Measurements from ENCODE around the gene IL22RA1. TPM values are rescaled to one million over a fixed set of nuclear protein-coding genes. Genes with fewer than 3 reads are reported as not detected.

The IL22RA1 gene
- total and polyA plus RNA-seq, 2 of the 8 experiments (the other 6 are each of a cell fraction or from before 2014, with no cell fraction given): 0.17 to 0.32 TPM

- no peak for FAIRE-seq
- no peak overlapping the region for H3K18ac ChIP-seq (ENCODE audit: extremely low read depth, low read length)
- no peaks in the 10 kb centered on the region for H3K23me2 ChIP-seq (ENCODE audit: low read depth, low read length)
- H3K56ac ChIP-seq (replicated peaks; ENCODE audit: insufficient read length, low read depth, low read length): no peak overlapping the region
- no peaks in the 10 kb centered on the region; a peak in 3 of 7 replicates for H3K27me3 ChIP-seq (replicated peaks in 1 of 4; ENCODE audit: control insufficient read depth in 3 of 4, extremely low read depth in 1 of 4, insufficient read depth in 3 of 4, low read length in 3 of 4)
- no peak overlapping the region for H2BK120ac ChIP-seq (replicated peaks; ENCODE audit: low read depth, low read length)
- H4K8ac ChIP-seq (ENCODE audit: extremely low read depth, insufficient read depth, low read length): no peak overlapping the region
- no peak overlapping the region for H3K4ac ChIP-seq (replicated peaks; ENCODE audit: insufficient read length, low read depth, low read length)
- ChIA-PET POLR2A (ENCODE audit: partially characterized antibody) (no interaction called here), CTCF (ENCODE audit: partially characterized antibody) (interaction anchor here (0.8 to 1.4 kb wide), 3 partner anchors 22 to 58 kb away, joined by 3 to 4 read pairs (median 3); no protein-coding TSS in a partner anchor)
- no peak overlapping the region for H2BK20ac ChIP-seq (ENCODE audit: low read length)
- H2AFZ ChIP-seq (ENCODE audit: low read length): no peak overlapping the region
- no peaks in the 10 kb centered on the region for H3K36me3 ChIP-seq (ENCODE audit: control insufficient read depth in 2 of 4, insufficient read depth in 4 of 4, low read length in 3 of 4)
- no peaks in the 10 kb centered on the region for H3K79me1 ChIP-seq (ENCODE audit: low read depth, low read length)
- peaks cover 3 to 5% of the 10 kb centered on the region in 2 experiments; a peak in 1 of 4 replicates for H3K9me3 ChIP-seq (ENCODE audit: insufficient read depth in 2 of 2, low read depth in 1 of 2, low read length in 1 of 2)
- no peak overlapping the region for H2BK15ac ChIP-seq (ENCODE audit: low read length)
- peak overlapping the region; percentile 54; the same call in 1 of the 2 replicates for H2BK5ac ChIP-seq (ENCODE audit: low read depth, low read length)
- H4K91ac ChIP-seq (replicated peaks; ENCODE audit: insufficient read length, low read length): no peak overlapping the region
- no peak overlapping the region for H3K4me3 ChIP-seq (ENCODE audit: extremely low read depth in 1 of 4, insufficient read depth in 2 of 4, low read depth in 3 of 4, low read length in 4 of 4)
- no peak overlapping the region for H3K23ac ChIP-seq (ENCODE audit: insufficient read length)
- peaks cover 0 to 3% (median 0%) of the 10 kb centered on the region in 4 experiments; a peak in 2 of 7 replicates for H3K4me1 ChIP-seq (replicated peaks in 1 of 4; ENCODE audit: control insufficient read depth in 3 of 4, insufficient read depth in 4 of 4, low read length in 3 of 4)
- no peak overlapping the region for H3K14ac ChIP-seq (ENCODE audit: insufficient read length)
- H4K5ac ChIP-seq (ENCODE audit: insufficient read length, low read depth, low read length): no peak overlapping the region
- no peak overlapping the region for H3K27ac ChIP-seq (ENCODE audit: low read depth, low read length)
- no peak overlapping the region for H3K4me2 ChIP-seq (ENCODE audit: insufficient read depth in 1 of 2, low read depth in 2 of 2, low read length in 2 of 2)
- no peaks in the 10 kb centered on the region for H4K20me1 ChIP-seq (replicated peaks in 1 of 2; ENCODE audit: control insufficient read depth in 1 of 2, insufficient read depth in 2 of 2, low read length in 2 of 2)
- H3K79me2 ChIP-seq (ENCODE audit: control insufficient read depth in 1 of 2, insufficient read depth in 2 of 2, low read length in 2 of 2): no peaks in the 10 kb centered on the region
- DNase-seq (ENCODE audit: low read depth in 1 of 2, low spot score in 2 of 2): no peak
- no peak overlapping the region for H3K9ac ChIP-seq (replicated peaks in 1 of 4; ENCODE audit: extremely low read depth in 1 of 4, low read depth in 3 of 4, low read length in 3 of 4)
- no peak overlapping the region for H2BK12ac ChIP-seq (ENCODE audit: low read depth, low read length)
- H2AK5ac ChIP-seq (ENCODE audit: low read depth, low read length): no peak overlapping the region
- WGBS, 2 experiments (ENCODE audit: extremely low coverage in 1 of 2, insufficient coverage in 1 of 2, insufficient read length in 1 of 2, insufficient replicate concordance in 2 of 2, low coverage in 1 of 2, low lambda C conversion rate in 2 of 2, missing lambda C conversion rate in 1 of 2): 92% methylated on average over 7 of the region's 7 CpGs; no CpG with 5 or more reads in 1 of the 2 experiments
- TF ChIP-seq RAD21 (IDR thresholded peaks at IDR 0.05 in 1 of 2, conservative IDR thresholded peaks at IDR 0.05 in 1 of 2; ENCODE audit: low read depth in 2 of 2, low read length in 2 of 2): no peak
- no peak for TF ChIP-seq SIRT6 (IDR thresholded peaks at IDR 0.05; ENCODE audit: low read length)
- TF ChIP-seq CHD1 (IDR thresholded peaks at IDR 0.05; ENCODE audit: low read depth, low read length): no peak
- TF ChIP-seq MAX (IDR thresholded peaks at IDR 0.05): no peak
- no peak for TF ChIP-seq RXRA (IDR thresholded peaks at IDR 0.05; ENCODE audit: insufficient read depth, low read depth, low read length)
- no peak for TF ChIP-seq SIN3A (conservative IDR thresholded peaks at IDR 0.05 in 1 of 2, IDR thresholded peaks at IDR 0.05 in 1 of 2; ENCODE audit: low read depth in 1 of 2, low read length in 2 of 2)
- no peak for TF ChIP-seq ATF2 (IDR thresholded peaks at IDR 0.05; ENCODE audit: low read length)
- TF ChIP-seq CBX8 (IDR thresholded peaks at IDR 0.05; ENCODE audit: borderline replicate concordance, low read depth, low read length): no peak
- no peak for TF ChIP-seq NRF1 (IDR thresholded peaks at IDR 0.05; ENCODE audit: low read depth, low read length)
- no peak for TF ChIP-seq FOSL1 (IDR thresholded peaks at IDR 0.05; ENCODE audit: insufficient read depth, low read depth, low read length)
- no peak for TF ChIP-seq SUZ12 (IDR thresholded peaks at IDR 0.05; ENCODE audit: low read length)
Measured at GRCh38 chr1:24127801-24128363, 15.1 kb downstream of the IL22RA1 start.
